Endometrial microvascular endothelial cells (primary cell): ENCODE measurements around the gene MYH9. TPM values are rescaled to one million over a fixed set of nuclear protein-coding genes. Genes with fewer than 3 reads are reported as not detected.

Experiments
- in situ Hi-C: cut with HindIII; loops from 2 replicates; pipeline ENCODE4 v1.10.0; 2017; ENCODE audit warnings: low sequenced_read_pairs, low pct_unique_long_range_greater_than_20kb; ENCODE audit errors: inconsistent ontology term
- total RNA-seq: library from RNA; depleted of rRNA; stranded (reverse); fragments of >200 nt; gene quantifications from one replicate; pipeline ENCODE4 v1.2.3, GENCODE V29; 2015; ENCODE audit errors: inconsistent ontology term

Gene MYH9
- total RNA-seq, 1 donor from 2014 or later: 887 TPM

DNA sequence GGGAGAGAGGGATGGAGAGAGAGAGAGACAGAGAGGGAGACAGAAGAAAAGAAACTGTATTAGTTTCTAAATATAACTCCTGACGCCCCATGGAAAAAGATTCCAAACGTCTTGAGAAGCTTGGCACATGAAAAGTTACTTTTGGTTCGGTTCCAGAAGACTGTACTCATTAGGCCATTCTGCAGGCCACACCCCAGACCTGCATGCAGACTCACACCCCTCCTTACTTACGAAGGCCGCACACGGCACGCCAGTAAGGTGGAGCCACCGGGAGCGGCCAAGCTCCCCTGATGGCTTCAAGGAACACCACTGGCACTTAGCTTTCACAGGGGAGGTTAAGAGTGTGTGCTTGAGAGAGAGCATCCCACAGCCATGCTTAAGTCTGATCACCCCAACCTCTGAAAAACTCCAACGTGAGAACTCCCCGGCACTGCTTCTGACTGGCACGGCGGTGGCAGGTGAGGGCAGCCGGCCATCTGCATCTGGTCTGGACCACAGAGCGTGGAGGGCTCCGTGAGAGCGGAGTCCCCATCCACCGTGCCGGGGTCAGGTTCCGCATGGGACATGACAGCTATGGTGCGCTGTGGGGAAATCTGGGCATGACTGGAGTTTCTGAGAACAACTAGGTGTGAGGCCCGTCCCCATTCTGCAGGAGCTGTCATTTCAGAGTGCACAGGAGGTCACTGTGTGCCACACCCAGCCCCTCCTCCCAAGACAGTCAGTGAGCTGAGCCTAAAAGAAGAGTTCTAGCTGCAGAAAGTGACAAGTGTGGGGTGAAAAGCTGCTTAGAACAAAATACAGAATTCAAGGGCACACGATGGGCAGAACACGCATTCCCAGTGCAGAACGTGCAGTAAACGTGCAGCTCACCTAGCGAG, 62.4 kb downstream of the MYH9 start:
- in situ Hi-C loops: no loop called here

- in situ Hi-C loops: no loop called here
Measured at GRCh38 chr22:36324414-36324813, 63.4 kb downstream of the MYH9 start.

DNA sequence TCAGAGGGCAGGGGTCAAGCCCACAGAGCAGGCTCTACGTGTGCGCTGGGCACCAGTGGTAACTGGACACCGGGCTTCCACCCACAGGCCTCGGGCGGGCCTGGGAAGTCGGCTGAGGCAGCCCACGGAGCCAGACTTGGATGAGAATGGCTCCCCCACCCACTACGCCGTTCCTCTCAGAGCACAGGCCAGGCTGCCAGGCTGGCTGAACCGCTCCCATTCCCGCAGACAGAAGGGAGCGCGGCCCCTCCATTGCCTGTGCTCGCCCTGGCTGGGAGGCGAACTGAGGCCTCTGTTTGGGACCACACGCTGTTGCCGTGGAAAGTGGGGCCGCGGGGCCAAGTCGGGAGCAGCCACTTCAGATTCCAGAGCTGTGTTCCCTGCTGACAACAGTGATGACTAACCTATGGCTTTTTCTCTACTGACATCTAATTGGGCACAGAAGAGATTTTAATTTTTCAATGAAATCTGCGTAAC, 63.9 kb downstream of the MYH9 start:
- in situ Hi-C loops: no loop called here

DNA sequence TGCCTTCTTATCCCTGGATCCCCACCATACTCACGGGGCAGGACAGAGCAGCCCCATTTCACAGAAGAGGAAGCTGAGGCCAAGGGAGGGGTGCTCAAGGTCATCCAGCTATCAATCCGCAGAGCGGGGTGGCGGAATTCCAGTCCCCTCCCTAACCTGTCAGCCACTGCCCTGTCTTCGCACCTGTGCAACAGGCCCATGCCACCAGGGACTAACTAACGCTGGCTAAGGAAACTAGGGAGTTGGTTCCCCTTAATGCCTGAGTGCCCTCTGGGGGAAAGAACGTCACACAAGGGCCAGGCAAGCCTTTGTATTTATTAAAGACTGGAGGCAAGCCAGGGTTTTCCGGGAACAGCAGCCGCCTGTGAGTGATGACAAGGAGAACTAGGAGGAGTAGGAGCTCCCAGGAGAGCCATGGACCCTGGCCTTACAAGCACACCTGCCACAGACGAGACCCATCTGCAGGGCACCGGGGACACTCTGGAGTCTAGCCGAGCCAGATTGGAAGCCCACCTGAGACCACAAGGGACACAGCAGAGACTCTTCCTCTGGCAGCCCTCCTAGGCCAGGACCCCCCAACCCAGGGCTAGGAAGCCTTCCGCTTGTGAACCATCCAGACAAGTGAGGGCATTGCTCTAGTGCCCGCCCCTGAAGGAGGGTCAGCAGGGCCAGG, 64.4 kb downstream of the MYH9 start:
- in situ Hi-C loops: no loop called here

DNA sequence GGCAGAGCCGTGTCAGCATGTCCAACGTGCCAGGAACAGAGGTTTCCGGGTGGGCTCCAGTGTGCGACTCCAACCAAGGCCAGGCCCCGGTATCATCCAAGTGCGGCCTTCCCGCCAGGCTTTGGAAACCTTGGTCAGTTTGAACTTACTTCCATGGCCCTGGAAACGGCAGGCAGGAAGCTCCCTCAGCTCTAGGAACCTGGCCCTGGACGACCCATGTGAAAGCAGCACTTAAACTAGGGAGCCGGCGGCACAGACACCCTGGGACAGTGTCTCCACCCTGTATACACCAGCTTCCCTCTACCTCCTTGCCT, 65.2 kb downstream of the MYH9 start:
- in situ Hi-C loops: no loop called here

- in situ Hi-C loops: no loop called here
Measured at GRCh38 chr22:36321797-36322601, 65.8 kb downstream of the MYH9 start.

DNA sequence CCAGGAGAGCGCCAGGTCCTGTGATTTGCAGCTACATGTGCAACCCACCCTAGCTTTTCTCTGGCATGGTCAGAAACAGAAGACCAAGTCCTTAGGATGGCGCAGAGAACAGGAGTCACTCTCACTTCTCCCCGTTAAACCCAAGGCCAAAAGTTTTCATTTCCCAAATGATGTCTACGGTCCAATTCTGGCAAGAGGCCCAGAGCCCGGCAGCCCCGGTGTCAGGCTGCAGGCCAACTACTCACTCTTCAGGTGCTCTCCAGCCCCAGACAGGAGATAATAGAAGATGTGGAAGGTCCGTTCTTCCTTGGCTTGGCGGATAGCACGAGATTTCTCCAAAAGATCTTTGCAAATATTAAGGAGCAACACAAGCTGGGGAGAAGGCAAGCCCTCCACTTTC, 67.2 kb downstream of the MYH9 start:
- in situ Hi-C loops: no loop called here

DNA sequence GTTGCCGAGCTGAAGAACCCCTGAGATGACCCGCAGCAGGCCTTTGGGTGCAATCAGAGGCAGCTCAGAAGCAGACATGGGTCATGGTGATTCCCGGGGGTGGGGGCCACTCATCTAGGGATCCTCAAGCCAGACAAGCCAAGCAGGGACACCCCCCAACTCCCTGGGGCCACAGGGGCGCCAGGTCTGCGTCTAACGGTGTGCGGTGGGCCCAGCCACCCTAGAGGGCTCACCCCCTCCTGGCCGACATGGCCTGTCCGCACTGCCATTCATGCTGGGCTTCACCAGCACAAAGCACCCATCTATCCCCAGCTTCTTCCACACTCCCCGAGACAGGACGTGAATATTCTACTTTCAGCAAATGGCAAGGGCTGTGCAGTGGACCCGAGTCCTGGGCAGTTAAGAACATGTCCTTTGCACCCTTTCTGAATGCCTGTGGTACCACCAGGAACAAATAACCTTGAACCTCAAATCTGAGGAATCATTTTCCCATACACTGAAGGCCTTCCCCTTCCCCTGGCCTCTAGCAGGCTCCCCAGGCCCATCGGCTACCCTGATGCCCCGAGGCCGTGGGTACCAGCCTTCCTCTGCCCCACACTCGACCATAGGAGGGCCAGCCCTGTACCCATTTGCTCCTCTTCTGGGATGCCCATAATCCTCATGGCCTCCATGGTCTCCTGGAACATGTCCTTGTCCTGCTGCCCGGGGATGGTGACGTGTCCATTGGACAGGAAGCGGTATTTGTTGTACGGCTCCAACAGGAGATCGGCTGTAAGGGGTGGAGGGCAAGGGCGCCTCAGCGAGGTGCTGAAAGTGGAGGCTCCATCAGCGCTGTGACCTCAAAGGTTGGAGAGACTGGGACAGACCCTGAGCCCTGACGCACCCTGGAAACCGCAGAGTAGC, 67.9 kb downstream of the MYH9 start:
- in situ Hi-C loops: no loop called here

DNA sequence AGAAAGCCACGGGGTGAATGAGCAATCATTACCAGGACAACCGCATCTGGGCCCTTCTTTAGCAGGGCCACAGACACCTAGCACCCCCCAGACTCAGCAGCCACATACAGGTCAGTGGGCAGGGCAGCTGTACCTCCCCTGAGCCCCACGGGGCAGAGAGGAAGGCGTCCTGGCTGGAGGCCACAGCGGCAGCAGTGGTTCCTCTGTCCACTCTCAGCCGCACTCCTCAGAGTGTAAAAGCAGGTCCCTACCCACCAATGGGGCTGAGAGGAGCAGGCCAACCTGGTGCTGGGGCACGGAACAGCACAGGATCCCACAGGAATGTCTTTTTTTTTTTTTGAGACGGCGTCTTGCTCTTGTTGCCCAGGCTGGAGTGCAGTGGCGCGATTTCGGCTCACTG, 69.3 kb downstream of the MYH9 start:
- in situ Hi-C loops: no loop called here

DNA sequence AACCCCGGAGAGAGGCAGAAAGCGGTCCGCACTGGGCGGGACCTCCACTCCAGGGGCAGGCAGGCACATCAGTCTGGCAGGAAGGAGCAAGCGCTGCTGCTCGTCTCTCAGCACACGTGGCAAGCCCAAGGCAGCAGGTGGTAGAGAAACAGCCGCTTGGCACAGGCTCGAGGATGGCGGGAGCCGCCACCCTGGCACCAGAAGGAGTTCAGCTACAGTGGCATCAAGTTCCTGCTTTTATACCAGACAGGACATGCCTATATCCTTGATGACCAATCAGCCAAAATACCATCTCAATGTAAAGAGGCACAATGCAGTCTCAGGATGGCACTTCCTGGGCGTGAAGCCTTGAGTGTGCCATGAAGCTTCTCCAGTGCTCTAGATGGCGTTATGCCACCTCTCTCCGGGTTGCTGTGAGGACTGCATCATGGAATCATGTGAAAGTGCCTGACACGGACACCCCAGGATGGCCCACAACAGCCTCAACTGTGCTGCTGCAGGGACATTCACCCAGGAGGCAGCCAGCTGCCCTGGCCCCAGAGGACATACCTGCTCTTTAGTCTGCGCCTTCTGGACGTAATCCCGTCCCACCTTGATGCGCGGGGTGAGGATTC, 70.0 kb downstream of the MYH9 start:
- in situ Hi-C loops: no loop called here

GRCh38 chr22:36316419-36316818, 71.3 kb downstream of the MYH9 start:
- in situ Hi-C loops: no loop called here

DNA sequence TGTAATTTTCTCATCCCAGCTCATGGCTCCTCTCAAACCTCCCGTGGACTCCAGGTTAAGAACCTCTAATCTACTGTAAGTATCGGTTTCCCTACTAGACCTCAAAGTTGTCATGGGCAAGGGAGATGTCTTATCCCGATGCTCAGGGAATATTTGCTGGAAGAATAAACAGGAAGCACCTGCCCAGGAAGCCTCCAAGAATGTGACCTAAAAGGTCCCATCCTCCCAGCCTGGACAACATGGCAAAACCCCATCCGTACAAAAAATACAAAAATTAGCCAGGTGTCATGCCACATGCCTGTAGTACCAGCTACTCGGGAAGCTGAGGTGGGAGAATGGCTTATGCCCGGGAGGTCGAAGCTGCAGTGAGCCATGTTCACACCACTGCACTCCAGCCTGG, 72.4 kb downstream of the MYH9 start:
- in situ Hi-C loops: no loop called here

DNA sequence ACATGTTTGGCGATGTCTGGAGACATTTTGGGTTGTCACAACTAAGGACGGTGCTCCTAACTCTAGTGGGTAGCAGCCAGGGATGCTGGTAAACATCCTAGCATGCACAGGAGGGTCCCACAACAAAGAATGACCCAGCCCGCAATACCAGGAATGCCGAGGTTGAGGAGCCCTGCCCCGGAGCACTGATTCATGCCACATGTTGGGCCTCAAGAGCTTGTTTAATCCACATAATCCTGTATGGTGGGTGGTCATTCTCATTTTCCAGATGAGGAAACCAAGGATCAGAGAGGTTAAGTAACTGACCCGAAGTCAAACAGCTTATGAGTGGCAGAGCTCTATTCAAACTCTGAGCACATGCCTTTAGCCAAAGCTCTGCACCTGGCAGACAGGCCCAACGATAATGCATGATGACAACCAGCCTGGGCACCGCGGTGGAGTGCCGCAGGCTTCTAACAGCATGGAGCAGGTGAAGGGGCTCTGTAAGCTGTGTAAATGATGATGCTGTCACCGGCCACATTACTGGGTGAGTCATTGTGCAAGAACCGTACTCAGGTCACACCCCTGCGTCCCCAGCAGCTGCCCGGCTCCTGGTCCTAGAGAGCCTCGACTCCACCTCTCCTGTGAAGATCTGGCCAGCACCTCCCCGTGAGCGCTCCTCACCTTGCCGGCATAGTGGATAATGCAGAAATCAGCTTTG, 76.2 kb downstream of the MYH9 start:
- in situ Hi-C loops: no loop called here

GRCh38 chr22:36308880-36309279, 78.9 kb downstream of the MYH9 start:
- in situ Hi-C loops: no loop called here

- in situ Hi-C loops: no loop called here
Measured at GRCh38 chr22:36306227-36306626, 81.5 kb downstream of the MYH9 start.

- in situ Hi-C loops: no loop called here
Measured at GRCh38 chr22:36305813-36306212, 82.0 kb downstream of the MYH9 start.

GRCh38 chr22:36304429-36304828, 83.3 kb downstream of the MYH9 start:
- in situ Hi-C loops: no loop called here

- in situ Hi-C loops: no loop called here
Measured at GRCh38 chr22:36303874-36304273, 83.9 kb downstream of the MYH9 start.
